GM19328 (cell line): ENCODE results near the gene SRRM1.
A peak's percentile ranks its signal among the peaks of the same experiment; 100 is the strongest.

Experiments
- ATAC-seq: cut with Tn5 transposase; IDR thresholded peaks from one replicate; pipeline ENCODE4 v1.9.1; 2021; ENCODE audit warnings: mild to moderate bottlenecking, moderate library complexity; ENCODE audit not compliant: unreplicated experiment

SRRM1 gene

GRCh38 chr1:24642481-24643362 is at the start of gene SRRM1:
SRRM1 (plus strand) TSS chr1:24643302; CDS start chr1:24643327, 25 bp downstream.
- peak; percentile 87 for ATAC-seq

- no peak for ATAC-seq
Measured at GRCh38 chr1:24594328-24594598, 48.8 kb upstream of the SRRM1 start.

GRCh38 chr1:24596401-24596880 is 46.7 kb upstream of the SRRM1 start:
- no peak for ATAC-seq

- ATAC-seq: no peak
Measured at GRCh38 chr1:24599265-24599664, 43.8 kb upstream of the SRRM1 start.

- ATAC-seq: no peak
Measured at GRCh38 chr1:24600551-24600950, 42.6 kb upstream of the SRRM1 start.

- ATAC-seq: no peak
Measured at GRCh38 chr1:24605534-24606295, 37.4 kb upstream of the SRRM1 start.

GRCh38 chr1:24606296-24606605 is 36.9 kb upstream of the SRRM1 start:
- ATAC-seq: no peak

- ATAC-seq: no peak
Measured at GRCh38 chr1:24606621-24607020, 36.5 kb upstream of the SRRM1 start.

- no peak for ATAC-seq
Measured at GRCh38 chr1:24609949-24610517, 33.1 kb upstream of the SRRM1 start.

GRCh38 chr1:24619376-24619775 is 23.7 kb upstream of the SRRM1 start:
- no peak for ATAC-seq

GRCh38 chr1:24620678-24621077 is 22.4 kb upstream of the SRRM1 start:
- ATAC-seq: no peak

- no peak for ATAC-seq
Measured at GRCh38 chr1:24621121-24621520, 22.0 kb upstream of the SRRM1 start.

GRCh38 chr1:24622218-24622617 is 20.9 kb upstream of the SRRM1 start:
- ATAC-seq: no peak

GRCh38 chr1:24632832-24633175 is 10.3 kb upstream of the SRRM1 start:
- no peak for ATAC-seq

- ATAC-seq: no peak
Measured at GRCh38 chr1:24635195-24635843, 7.8 kb upstream of the SRRM1 start.

- ATAC-seq: no peak
Measured at GRCh38 chr1:24636661-24637357, 6.3 kb upstream of the SRRM1 start.

GRCh38 chr1:24639094-24639493 is 4.0 kb upstream of the SRRM1 start:
- no peak for ATAC-seq

GRCh38 chr1:24639881-24640280 is 3.2 kb upstream of the SRRM1 start:
- no peak for ATAC-seq

- no peak for ATAC-seq
Measured at GRCh38 chr1:24640288-24640687, 2.8 kb upstream of the SRRM1 start.

- ATAC-seq: no peak
Measured at GRCh38 chr1:24641646-24642151, 1.4 kb upstream of the SRRM1 start.
